ENCODE data around the gene DLGAP4.

The DLGAP4 gene

DNA sequence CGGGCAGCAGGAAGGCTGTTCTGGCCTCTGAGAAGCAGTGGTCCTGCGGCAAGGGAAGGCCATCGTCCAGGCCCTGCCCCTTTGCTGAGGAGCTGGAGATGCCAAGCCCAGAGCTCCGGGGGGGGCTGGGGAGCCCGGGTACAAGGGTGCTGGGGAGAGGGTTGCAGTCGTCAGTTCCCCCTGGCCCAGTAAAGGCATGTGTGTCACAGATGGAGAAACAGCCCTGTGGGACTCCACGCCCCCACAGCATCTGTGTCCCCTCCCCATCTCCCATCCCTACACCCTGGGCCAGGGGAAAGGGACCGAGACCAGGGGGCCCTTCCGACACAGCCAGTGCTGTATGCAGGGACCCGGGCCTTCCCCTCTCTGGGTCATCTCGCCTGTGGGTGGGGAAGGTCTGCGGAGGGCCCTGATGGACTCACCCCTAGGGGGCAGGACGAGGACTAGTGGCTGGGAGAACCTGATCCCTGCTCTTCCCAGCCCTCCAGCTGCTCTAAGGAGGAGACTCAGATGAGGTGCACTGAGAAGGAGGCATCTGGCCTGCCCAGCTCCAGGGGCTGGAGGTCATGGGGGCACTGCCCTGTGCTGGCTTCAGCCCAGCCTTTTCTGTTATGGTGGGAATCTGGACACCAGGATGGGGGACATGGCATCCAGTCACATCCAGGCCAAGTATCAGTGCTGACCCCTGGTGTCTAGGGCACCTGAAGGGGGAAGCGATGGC, 235.8 kb downstream of the DLGAP4 start:
- peak overlapping the region; percentile 99 for H3K4me3 ChIP-seq (ENCODE audit: low read depth, low read length)
- TF ChIP-seq, protein P1, sequence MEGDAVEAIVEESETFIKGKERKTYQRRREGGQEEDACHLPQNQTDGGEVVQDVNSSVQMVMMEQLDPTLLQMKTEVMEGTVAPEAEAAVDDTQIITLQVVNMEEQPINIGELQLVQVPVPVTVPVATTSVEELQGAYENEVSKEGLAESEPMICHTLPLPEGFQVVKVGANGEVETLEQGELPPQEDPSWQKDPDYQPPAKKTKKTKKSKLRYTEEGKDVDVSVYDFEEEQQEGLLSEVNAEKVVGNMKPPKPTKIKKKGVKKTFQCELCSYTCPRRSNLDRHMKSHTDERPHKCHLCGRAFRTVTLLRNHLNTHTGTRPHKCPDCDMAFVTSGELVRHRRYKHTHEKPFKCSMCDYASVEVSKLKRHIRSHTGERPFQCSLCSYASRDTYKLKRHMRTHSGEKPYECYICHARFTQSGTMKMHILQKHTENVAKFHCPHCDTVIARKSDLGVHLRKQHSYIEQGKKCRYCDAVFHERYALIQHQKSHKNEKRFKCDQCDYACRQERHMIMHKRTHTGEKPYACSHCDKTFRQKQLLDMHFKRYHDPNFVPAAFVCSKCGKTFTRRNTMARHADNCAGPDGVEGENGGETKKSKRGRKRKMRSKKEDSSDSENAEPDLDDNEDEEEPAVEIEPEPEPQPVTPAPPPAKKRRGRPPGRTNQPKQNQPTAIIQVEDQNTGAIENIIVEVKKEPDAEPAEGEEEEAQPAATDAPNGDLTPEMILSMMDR (IDR thresholded peaks at IDR 0.05; ENCODE audit: low read depth, low read length): peak; percentile 84

DNA sequence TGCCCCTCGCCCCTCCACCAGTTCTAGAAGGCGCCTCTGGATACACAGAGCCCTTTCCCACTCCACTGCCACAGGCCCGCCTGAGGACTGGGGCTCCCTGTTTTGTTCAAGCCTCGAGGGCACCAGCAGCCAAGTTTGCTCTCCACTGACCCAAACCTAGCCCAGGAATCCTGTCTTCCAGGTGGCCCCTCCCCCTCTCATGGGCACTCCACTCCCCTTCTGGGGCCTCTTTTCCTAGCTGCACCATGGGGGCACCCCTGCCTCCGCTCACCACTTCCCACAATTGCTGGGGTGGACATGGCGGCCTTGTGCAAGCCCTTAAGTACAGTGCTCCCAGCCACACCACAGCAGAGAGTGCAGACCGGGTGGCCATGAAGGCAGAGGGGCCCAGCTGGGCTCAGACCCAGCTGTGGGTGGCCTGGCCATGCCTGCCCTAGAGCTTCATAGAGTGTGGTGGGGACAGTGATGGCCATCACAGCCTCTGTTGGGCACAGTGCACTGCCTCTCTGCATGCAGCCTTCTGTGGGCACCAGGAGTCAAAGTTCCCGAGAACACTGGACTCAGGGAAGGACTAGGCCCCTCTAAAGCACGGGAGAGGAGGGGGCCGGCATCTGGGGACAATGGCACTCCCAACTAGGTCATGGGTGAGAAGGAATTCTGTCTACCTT, 236.5 kb downstream of the DLGAP4 start:
- peak overlapping the region; percentile 99 for H3K4me3 ChIP-seq (ENCODE audit: low read depth, low read length)

DNA sequence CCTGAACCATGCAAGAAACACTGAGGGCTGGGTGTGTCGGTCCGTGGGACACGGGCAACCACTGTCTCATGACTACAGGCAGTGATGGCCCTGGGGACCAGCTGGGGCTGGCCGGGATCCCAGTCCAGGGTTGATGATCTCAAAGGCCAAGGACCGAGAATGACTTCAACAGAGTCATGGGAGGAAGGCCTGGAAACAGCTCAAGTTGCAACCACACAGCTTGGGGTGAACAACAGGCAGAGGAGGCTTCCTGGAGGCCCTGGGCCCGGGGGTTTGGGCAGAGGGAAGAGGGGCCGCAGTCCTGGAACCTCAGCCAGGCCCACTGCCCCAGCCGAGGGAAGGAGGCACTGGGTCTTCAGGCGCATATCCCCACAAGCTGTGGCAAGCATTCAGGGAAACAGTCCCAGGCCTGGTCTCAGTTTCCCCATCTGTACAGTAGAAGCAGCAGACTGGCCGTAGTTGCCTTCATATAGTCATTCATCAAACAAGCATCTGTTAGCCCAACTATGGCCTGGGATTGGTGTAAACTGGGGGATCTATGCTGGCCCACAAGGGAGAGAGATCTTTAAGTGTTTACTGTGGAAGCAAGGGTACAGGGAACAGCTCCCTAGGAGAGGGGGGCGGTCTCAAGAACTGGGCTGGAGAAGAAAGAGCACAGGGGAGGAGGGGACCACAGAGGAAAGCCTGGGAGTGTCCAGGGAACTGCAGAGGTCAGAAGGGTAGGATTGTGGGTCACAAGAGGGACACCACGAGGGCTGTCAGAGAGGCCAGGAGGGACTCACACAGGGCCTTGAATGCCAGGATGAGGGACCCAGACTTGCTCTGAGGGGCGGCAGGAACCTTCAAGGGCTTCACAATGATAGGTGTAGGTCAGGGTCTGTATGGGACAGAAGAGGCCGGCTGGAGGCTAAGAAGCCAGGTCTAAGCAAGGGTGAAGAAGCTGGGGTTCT, 237.3 kb downstream of the DLGAP4 start:
- TF ChIP-seq, protein P1 (IDR thresholded peaks at IDR 0.05; ENCODE audit: low read depth, low read length): no peak
- H3K4me3 ChIP-seq (ENCODE audit: low read depth, low read length): peak overlapping the region; percentile 99

More for the DNA sequence above, 236.5 kb downstream of the DLGAP4 start:
- TF ChIP-seq, protein P1 (IDR thresholded peaks at IDR 0.05; ENCODE audit: low read depth, low read length): no peak

GRCh38 chr20:36544134-36545018, 238.2 kb downstream of the DLGAP4 start:
- TF ChIP-seq, protein P1 (IDR thresholded peaks at IDR 0.05; ENCODE audit: low read depth, low read length): no peak

DNA sequence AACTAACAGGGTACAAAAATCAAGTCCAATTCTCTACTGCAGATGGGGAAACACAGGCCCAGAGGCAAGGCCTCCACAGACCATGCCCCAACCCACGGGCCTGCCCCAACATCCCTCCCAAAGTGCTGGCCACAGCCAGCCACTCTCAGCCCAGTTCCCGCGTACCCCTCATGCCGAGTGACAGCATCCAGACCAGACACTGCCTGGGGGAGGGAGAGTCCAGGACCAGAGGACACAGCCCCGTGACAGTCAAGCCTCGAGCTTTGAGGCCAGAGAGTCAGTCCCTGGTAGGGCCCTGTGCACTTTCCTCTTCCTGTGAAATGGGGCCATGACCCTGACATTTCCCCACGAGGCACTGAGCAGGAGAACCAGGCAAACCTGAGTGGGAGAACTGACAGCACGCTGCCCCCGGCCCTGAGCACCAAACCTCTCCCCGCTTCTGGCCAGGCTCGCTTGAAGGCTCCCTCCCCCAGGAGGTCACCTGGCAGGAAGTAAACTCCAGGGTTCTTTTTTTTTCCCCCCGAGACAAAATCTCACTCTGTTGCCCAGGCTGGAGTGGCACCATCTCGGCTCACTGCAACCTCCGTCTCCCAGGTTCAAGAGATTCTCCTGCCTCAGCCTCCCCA, 240.1 kb downstream of the DLGAP4 start:
- no peak overlapping the region for H3K4me3 ChIP-seq (ENCODE audit: low read depth, low read length)
- TF ChIP-seq, protein P1 (IDR thresholded peaks at IDR 0.05; ENCODE audit: low read depth, low read length): no peak

More at GRCh38 chr20:36544134-36545018, 238.2 kb downstream of the DLGAP4 start:
- peak overlapping the region; percentile 99 for H3K4me3 ChIP-seq (ENCODE audit: low read depth, low read length)

All from WI38 (cell line).